ENCODE data around the gene PIEZO2. TPM values are rescaled to one million over a fixed set of nuclear protein-coding genes. Genes with fewer than 3 reads are reported as not detected.

The PIEZO2 gene
- total and polyA plus RNA-seq, 2 of the 8 experiments (the other 6 are each of a cell fraction or from before 2014, with no cell fraction given), result 4.7 to 16.5 TPM

GRCh38 chr18:11040359-11040758 lies 109.0 kb downstream of the PIEZO2 start:
- FAIRE-seq (no peak), DNase-seq (ENCODE audit: low read depth in 1 of 2, low spot score in 2 of 2) (no peak)
- H2BK120ac ChIP-seq (replicated peaks; ENCODE audit: low read depth, low read length), result no peak overlapping the region
- WGBS, 2 experiments (ENCODE audit: extremely low coverage in 1 of 2, insufficient coverage in 1 of 2, insufficient read length in 1 of 2, insufficient replicate concordance in 2 of 2, low coverage in 1 of 2, low lambda C conversion rate in 2 of 2, missing lambda C conversion rate in 1 of 2), result 73% methylated on average over 4 of the region's 4 CpGs; no CpG with 5 or more reads in 1 of the 2 experiments
- H3K56ac ChIP-seq (replicated peaks; ENCODE audit: insufficient read length, low read depth, low read length), result no peak overlapping the region
- no peaks in the 10 kb centered on the region for H3K27me3 ChIP-seq (replicated peaks in 1 of 4; ENCODE audit: control insufficient read depth in 3 of 4, extremely low read depth in 1 of 4, insufficient read depth in 3 of 4, low read length in 3 of 4)
- no peak overlapping the region for H3K4me3 ChIP-seq (ENCODE audit: extremely low read depth in 1 of 4, insufficient read depth in 2 of 4, low read depth in 3 of 4, low read length in 4 of 4)
- H2BK12ac ChIP-seq (ENCODE audit: low read depth, low read length), result no peak overlapping the region
- H3K9ac ChIP-seq (replicated peaks in 1 of 4; ENCODE audit: extremely low read depth in 1 of 4, low read depth in 3 of 4, low read length in 3 of 4), result no peak overlapping the region
- no peaks in the 10 kb centered on the region for H3K9me3 ChIP-seq (ENCODE audit: insufficient read depth in 2 of 2, low read depth in 1 of 2, low read length in 1 of 2)
- no peak overlapping the region for H3K18ac ChIP-seq (ENCODE audit: extremely low read depth, low read length)
- no peak overlapping the region for H3K14ac ChIP-seq (ENCODE audit: insufficient read length)
- no peak overlapping the region for H3K23ac ChIP-seq (ENCODE audit: insufficient read length)
- H4K20me1 ChIP-seq (replicated peaks in 1 of 2; ENCODE audit: control insufficient read depth in 1 of 2, insufficient read depth in 2 of 2, low read length in 2 of 2), result no peaks in the 10 kb centered on the region
- no peak overlapping the region for H3K27ac ChIP-seq (ENCODE audit: low read depth, low read length)
- no peak overlapping the region for H3K4me2 ChIP-seq (ENCODE audit: insufficient read depth in 1 of 2, low read depth in 2 of 2, low read length in 2 of 2)
- H3K79me1 ChIP-seq (ENCODE audit: low read depth, low read length), result no peaks in the 10 kb centered on the region
- H3K4me1 ChIP-seq (replicated peaks in 1 of 4; ENCODE audit: control insufficient read depth in 3 of 4, insufficient read depth in 4 of 4, low read length in 3 of 4), result peaks cover 0 to 5% (median 3%) of the 10 kb centered on the region in 4 experiments; a peak in 3 of 7 replicates
- H3K79me2 ChIP-seq (ENCODE audit: control insufficient read depth in 1 of 2, insufficient read depth in 2 of 2, low read length in 2 of 2), result no peaks in the 10 kb centered on the region
- H4K91ac ChIP-seq (replicated peaks; ENCODE audit: insufficient read length, low read length), result no peak overlapping the region
- no peak overlapping the region for H3K4ac ChIP-seq (replicated peaks; ENCODE audit: insufficient read length, low read depth, low read length)
- H3K23me2 ChIP-seq (ENCODE audit: low read depth, low read length), result no peaks in the 10 kb centered on the region
- H4K5ac ChIP-seq (ENCODE audit: insufficient read length, low read depth, low read length), result no peak overlapping the region
- CTCF ChIA-PET (ENCODE audit: partially characterized antibody), result interaction anchor here (0.6 to 5.7 kb wide), 22 partner anchors 9 to 480 kb away, joined by 3 to 78 read pairs (median 4); no protein-coding TSS in a partner anchor
- POLR2A ChIA-PET (ENCODE audit: partially characterized antibody), result no interaction called here
- no peak overlapping the region for H2AK5ac ChIP-seq (ENCODE audit: low read depth, low read length)
- H2AFZ ChIP-seq (ENCODE audit: low read length), result no peak overlapping the region
- no peak overlapping the region for H2BK15ac ChIP-seq (ENCODE audit: low read length)
- H4K8ac ChIP-seq (ENCODE audit: extremely low read depth, insufficient read depth, low read length), result no peak overlapping the region
- H3K36me3 ChIP-seq (ENCODE audit: control insufficient read depth in 2 of 4, insufficient read depth in 4 of 4, low read length in 3 of 4), result no peaks in the 10 kb centered on the region
- no peak overlapping the region for H2BK20ac ChIP-seq (ENCODE audit: low read length)
- no peak overlapping the region for H2BK5ac ChIP-seq (ENCODE audit: low read depth, low read length)
- no peak for TF ChIP-seq CHD2 (IDR thresholded peaks at IDR 0.05; ENCODE audit: low read length)
- TF ChIP-seq EZH2 (IDR thresholded peaks at IDR 0.05; ENCODE audit: low read depth, low read length, severe bottlenecking), result no peak
- TF ChIP-seq GABPA (IDR thresholded peaks at IDR 0.05; ENCODE audit: borderline replicate concordance, insufficient read depth, low read length), result no peak
- TF ChIP-seq SUZ12 (IDR thresholded peaks at IDR 0.05; ENCODE audit: low read length), result no peak
- no peak for TF ChIP-seq RNF2 (IDR thresholded peaks at IDR 0.05; ENCODE audit: borderline replicate concordance, low read depth, low read length, missing control alignments, poor library complexity, severe bottlenecking)
- no peak for TF ChIP-seq CHD1 (IDR thresholded peaks at IDR 0.05; ENCODE audit: low read depth, low read length)
- no peak for TF ChIP-seq BACH1 (IDR thresholded peaks at IDR 0.05; ENCODE audit: low read length)
- TF ChIP-seq POU5F1 (IDR thresholded peaks at IDR 0.05; ENCODE audit: low read depth, low read length), result no peak
